LoVo (cell line): Measurements from ENCODE around the gene SCN2B.

Source experiments
- DNase-seq: peaks from one replicate; pipeline ENCODE4 v3.0.0-alpha.2; 2016; ENCODE audit warnings: low spot score

The SCN2B gene, protein sequence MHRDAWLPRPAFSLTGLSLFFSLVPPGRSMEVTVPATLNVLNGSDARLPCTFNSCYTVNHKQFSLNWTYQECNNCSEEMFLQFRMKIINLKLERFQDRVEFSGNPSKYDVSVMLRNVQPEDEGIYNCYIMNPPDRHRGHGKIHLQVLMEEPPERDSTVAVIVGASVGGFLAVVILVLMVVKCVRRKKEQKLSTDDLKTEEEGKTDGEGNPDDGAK

DNA sequence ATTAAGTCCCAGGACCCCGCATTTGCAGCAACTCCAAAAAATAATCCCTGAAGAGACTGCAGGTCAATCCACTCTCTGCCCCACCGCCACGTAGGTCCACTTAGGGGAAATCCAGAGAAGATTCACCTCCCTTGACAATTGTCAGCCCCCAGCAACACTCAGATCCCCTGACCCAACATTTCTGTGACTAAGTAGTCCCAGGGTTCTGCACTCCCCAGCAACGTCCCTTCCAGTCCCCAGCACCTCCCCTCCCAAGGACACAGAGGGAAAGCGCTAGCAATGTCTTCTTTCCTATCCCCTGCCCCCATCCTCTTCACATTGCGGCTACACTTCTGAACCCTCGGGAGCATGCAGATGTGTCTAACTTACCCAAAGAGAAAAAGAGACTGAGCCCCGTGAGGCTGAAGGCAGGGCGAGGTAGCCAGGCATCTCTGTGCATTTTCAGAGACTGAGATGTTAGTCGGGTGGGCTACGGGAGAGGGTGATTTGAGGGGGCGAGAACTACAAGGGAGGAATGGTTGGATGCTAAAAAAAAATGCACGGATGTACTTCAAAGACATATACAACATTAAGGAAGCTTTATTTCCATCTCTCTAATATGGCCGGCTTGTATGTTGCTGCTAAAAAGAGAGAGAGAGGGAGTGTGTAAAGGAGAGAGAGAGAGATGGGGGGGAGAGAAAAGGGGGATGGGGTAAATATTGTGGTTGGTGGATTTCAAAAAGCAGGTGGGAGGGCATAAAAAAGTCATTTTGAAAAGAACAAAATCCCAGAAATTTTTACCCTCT lies at the start of gene SCN2B:
Gene SCN2B (minus strand): TSS at position 647 of the 785 bp plus-strand sequence. CDS start 208 bp downstream, at position 439.
- no peak for DNase-seq

DNA sequence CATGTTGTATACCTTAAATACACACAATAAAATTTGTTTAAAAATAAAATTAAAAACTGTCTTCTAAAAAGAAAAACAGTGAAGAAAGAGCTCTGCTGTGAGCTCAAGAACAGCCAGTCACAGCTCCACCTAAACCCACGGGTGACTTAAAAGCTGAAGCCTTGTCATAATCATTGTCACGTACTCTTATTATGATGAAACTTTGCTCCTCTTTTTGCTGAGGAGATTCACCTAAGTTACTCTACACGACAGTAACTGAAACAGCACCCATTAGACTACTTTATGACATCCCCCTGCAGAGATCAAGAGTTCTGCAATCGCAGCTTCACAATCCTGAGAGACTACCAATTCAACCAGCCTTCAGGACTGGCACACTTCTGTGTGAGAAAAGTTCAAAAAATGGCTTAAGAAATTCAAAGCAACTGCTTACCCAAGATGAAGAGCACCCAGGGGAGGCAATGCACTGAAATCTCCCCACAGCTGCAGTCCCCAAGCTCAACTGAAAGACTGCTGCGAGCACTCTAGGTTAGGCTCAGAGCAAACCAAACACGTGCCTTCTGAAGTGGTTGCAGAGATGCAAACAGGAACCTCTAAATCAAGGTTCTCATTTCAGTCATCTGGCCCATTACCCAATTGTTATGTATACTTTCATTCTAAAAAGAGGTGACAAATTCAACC lies 48.2 kb upstream of the SCN2B start, which contains the start of gene JAML:
Gene JAML (minus strand): TSS at position 501 of the 678 bp plus-strand sequence. CDS start 10,145 bp downstream, outside the sequence.
- DNase-seq, result no peak

DNA sequence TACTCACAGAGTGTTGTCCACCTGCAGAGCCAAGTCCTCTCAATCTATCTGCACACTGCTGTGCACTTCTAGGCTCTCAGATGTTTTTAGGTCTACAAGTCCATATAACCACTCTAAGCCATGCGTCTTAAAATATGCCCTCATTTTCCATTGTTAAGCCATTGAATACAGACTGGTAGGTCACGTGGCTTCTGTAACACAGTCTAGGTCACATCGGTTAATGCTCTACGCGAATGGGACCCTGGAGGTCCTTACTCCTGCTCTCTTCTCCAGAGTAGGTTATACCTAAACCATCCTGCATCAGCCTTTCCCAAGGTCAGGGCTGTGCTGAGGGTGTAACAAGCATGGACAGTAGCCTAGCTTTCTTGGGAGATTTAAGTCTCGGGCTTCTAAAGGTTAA lies 47.6 kb upstream of the SCN2B start:
- DNase-seq, result no peak

DNA sequence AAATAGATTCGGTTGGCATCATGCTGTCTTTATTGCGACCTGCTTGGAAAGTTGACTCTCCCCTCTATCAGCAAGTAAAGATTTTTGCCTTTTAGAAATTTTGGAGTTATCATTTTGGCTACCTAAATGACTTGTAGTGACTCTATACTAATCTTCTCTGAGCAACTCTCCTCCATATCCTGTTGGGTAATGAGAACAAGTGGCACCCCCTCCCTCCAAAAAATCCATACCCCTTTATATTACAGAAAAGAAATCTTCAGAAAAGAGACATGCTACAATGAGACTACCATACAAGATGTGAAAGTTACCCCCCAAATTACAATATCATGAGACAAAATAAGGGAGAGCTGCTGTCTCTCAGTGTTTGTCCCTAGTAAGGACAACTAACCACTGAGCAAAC lies 47.1 kb upstream of the SCN2B start:
- no peak for DNase-seq

DNA sequence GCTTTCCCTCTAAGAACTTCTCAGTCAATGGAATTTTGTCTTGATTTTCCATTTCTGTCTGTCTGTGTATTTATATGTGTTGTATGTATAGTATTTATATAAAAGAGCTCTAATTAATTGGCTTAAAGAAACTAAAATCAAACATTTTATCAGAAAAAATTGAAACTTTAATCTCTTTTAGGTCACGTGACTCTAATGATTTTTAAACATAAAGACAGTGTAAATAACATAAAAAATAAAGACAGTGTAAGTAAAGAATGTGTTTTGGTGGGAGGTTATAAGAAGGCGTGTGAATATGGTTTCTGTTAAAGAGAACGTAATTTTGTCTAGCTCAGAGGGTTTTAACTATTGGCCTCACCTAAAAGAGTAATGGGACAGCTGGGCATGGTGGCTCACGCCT lies 46.0 kb upstream of the SCN2B start:
- DNase-seq, result no peak

DNA sequence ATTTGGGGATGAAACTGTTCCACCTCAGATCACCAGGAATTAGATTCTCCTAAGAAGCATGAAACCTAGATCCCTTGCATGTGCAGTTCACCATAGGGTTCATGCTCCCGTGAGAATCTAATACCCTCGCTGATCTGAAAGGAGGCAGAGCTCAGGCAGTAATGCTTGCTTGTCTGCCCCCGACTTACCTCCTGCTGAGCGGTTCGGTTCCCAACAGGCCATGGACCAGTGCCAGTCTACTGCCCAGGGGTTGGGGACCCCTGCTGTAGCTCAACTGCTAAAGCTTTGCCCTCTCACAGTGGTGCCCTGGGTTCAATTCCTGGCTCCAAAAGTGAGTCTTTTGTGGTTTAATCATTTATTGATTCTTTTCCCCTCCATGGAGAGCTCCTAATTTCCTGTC lies 45.0 kb upstream of the SCN2B start:
- DNase-seq, result no peak

DNA sequence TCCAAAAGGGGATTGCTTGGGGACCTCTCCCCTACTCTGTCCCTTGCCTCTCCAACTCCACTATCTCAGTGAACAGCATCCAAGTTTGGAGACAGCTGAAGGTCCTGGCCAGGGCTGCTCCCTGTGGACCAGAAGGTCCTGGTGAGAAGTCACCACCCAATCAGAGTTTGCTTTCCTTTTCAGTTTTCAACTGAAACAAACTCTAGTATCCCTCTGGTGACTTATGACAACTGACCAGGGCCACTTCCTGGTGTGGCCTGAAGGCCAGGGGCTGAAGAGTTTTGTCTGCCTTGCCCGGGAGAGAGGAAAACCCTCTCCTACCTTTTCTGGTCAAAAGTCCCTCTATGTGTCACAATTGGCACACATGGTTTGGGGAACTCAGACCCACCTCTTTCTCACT lies 43.3 kb upstream of the SCN2B start:
- DNase-seq, result no peak

DNA sequence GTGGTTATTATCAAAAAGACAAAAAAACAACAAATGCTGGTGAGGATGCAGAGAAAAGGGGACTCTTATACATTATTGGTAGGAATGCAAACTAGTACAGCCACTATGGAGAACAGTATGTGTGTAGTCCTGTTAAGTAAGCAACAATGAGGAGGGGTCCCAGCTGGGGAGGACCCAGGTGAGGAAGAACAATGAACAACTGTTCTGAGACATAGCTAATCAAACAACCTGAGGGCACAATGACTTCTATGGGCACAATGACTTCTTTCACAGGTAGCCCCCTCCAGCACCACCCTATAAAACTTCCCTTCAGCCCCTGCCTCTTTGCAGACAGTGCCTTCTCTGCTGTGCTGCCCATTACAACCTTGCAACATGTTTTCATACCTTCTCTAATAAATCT lies 42.8 kb upstream of the SCN2B start:
- no peak for DNase-seq

DNA sequence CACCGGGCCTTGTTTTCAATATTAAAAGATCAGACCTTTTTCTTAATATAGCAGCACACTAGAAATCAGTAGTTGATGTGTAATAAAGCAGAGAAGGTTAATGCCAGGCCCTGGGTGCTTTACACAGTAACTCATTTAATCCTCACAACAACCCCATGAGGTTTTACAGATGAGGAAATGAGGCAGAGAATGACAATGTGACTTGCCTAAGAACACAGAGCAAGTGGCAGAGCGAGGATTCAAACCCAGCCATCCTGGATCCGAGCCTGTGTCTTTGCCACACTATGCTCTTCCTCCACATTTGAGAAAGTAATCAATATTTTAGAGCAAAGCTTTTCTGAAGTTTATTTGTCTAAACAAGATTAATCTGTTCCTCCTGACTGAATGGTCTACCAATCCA lies 41.1 kb upstream of the SCN2B start:
- DNase-seq, result no peak

DNA sequence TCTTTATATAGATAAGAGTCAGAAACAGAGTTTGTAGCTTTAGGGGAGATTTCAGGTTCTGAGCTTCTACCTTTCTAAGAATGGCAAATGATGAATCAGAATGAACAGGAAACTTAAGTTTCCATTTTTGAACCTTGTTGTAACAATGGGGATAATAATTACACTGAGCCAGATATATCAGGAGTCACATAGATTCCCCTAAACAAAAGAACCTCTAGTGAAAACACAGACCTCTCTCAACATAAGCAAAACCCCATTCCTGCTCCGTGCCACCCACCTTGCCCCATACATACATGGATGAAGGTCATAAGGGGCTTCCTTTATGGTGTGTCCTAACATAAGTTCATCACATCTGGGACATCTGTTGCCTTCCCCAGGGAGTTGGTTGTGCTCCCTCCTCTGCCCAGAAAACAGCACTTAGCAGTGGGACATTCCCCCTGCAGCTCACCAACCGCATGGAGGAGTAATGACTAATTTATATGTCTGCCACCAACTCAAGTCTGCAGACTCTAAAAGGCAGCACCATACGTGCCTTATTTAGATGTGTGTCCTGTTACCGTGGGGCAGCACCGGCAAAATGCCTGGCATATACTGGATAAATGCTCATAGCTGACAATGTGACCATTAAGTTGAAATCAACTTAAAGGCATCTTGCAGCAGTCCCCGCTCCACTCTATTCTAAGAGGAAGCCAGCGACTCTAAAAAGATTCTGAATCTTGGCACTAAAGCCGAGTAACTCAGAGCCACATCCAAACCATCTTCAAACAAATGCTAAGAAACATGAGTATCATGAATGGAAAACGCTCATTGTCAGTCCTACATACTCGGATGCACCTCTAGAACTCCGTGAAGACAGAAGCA lies 40.4 kb upstream of the SCN2B start:
- DNase-seq, result no peak

DNA sequence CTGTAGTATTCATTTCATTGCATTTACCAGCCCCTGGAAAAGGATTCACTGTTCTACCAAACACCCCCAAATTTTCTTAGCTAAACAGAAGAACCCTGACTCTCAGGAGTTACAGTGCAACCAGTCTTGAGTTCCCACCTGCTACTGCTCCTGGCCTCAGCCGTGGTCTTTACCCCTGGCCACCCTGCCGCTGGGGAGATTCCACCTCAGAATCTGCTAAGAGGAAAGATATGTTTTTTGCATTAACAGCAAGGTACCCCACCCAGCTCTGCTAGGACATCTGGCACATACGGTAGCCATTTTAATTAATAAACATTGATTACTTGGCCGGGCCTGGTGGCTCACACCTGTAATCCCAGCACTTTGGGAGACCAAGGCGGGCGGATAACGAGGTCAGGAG lies 39.3 kb upstream of the SCN2B start:
- no peak for DNase-seq

DNA sequence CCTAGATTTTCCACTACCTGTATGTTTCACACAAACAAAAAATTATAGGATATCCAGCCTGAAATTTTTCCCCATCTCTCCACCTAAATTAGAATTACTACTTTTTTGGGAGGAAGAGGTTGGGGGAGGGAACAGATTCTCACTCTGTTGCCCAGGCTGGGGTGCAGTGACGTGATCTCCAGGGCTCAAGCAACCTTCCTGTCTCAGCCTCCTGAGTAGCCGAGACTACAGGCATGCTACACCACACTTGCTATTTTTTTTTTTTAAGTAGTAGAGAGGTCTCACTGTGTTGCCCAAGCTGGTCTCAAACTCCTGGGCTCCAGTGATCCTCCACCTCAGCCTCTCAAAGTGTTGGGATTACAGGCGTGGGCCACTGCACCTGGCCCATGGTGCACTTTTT lies 38.8 kb upstream of the SCN2B start:
- no peak for DNase-seq

DNA sequence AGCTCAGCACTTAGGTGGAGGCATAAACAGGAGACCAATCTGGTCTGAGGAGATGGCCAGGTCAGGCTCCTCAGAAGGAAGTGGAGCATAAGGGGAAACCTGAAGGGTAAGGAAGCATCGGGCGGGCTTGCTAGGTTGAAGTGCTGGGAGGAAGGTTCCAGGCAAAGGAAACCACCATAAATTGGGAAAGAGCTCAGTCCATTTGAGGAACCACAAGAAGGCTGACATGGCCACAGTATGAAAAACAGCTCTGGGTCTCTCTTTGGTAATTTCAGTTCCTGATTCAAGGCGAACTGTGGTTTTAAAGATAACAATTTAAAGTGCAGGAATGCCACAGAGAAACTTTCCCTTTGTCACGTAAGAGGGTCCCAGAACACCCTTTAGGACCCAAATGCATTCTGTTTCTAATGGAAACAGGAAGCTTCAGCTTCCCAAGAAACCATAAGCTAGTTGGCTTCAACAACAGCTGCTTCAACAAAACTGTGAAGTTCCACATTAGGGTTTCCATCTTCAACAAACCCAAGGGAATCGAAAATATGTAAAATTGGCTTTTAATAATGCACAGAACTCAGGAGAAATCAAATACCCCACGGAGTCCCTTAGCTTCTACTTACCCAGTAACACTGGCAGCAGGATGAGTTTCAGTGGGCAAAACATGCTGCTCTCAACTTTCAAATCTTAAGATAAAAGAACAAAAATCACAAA lies 37.9 kb upstream of the SCN2B start:
- no peak for DNase-seq

DNA sequence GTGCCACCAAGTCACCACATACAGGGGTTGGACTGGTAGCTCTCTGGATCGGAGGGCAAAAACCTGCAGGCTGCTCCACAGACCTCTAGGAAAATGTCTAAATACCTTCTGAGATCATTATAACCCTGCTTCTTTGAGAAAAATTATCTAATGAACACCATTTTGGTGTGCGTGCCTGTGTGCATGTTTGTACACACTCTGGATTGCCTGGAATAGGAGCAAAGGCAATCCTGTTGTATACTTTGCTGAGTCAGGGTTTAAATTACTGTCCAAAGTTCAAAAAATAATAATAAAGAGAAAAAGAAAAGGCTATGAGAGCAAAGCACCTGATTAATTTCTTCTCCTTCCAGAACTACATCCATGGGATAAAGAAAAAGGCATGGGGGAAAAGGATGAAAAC lies 37.3 kb upstream of the SCN2B start:
- DNase-seq, result peak; percentile 28

DNA sequence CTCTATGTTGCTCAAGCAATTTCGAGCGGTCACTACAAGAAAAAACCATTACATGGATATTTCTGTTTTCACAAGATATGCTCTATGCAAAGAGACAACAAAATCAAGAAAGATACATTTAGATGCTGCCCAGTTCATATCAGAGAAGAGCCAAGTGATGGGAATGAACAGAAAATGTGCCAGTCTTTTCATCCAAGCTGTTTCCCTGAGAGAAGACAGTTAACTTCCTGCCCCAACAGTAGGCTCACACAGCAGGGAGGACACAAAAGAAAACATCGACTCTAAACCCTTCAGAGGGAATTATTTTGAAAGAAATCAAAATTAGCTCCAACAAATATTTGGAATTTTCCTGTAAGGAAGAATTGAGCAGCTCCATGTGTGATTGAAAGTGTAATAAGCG lies 36.8 kb upstream of the SCN2B start:
- no peak for DNase-seq

DNA sequence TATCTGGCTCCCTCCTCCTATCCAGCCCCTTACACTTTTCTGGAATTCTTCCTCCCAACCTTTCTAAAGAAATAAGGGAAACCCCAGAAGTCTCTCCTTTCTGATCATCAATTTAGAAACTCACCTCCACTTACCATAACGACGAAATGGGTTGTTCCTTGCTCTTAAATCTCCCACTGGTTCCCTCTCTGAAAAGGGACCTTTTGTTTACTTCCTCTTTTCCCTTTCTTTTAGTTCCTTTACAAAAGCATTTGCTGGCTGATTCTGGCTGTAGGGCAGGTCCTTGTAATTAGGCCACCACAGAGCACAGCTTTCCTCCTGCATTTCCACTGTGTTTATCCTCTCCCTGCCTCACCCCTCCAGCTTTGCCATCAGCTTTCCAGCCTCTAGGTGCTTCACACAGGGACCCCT lies 36.3 kb upstream of the SCN2B start:
- DNase-seq, result no peak

DNA sequence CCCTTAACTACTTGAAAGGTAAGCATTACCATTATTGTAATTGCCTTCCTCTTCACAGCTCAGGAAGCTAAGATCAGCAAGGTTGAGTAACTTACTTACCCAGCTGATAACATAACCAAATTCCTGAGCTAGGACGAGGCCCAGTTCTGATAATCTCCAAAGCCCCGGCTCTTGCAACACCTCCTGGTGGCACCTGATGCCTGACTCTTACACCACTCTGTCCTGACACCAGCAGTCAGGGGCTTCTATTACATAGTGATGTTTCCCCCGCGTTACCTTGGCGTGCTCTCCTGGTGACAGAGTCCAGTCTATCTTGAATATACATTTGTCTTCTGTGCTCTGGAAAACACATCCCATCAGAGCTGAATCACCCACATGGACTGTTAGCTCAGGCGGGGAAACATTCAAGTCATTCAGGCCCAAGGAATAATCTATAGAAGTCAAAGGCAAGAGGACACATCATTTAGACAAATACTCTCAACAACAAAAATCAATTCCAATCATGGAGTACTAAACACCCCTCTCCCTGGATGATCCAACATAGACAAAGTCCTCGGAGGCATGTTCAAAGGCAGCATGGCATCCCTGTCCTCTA lies 35.8 kb upstream of the SCN2B start:
- peak; percentile 6 for DNase-seq

DNA sequence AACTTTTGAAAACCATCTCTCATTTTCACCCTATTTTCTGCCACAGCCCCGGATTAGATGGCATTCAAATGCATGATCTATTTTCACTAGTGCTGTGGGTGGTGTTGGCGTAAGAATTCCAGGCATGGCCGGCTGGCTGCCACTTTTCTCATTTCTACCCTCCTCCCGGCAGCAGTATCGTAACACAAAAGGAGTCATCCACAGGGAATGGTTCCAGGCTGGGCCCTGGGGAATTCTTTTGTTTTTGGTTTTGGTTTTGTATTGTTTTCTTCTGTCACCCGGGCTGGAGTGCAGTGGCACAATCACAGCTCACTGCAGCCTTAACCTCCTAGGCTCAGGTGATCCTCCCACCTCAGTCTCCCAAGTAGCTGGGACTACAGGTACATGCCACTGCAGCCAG lies 34.6 kb upstream of the SCN2B start:
- DNase-seq, result no peak

DNA sequence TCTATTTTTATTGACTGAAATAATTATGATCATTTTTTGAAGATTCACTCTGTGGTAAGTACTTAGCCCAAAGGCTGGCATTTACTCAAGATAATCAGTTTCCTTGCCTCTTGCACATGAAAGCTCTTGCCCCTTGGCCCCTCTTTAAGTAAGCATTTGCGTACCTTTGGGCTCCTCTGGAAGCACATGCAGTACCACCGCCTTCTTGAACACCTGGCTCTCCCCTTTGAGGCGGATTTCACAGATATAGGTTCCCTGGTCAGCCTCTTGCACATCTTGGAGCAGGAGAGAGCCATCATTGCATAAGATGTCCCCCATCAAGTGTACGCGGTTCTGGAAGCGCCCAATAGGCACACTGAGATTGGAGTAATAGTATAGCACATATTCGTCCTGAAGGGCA lies 33.9 kb upstream of the SCN2B start:
- no peak for DNase-seq

DNA sequence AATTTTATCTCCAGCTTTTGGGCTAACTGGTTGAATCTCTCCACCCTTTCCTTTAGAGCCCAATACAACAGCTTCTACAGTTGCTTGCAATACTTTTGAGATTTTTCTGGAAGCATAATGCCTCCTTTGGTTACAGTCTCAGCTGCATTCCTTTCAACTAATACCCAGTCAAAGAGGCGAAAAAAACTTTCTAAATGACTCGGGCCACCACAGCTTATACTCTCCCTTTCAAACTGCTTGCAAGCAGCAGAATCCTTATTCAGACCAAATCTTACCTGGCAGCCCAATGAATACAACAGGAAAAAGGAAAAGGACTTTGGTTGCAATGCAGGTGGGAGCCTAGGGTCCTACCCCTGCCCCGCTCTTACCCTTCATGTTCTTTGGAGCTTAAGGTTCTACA lies 32.6 kb upstream of the SCN2B start:
- DNase-seq, result no peak

DNA sequence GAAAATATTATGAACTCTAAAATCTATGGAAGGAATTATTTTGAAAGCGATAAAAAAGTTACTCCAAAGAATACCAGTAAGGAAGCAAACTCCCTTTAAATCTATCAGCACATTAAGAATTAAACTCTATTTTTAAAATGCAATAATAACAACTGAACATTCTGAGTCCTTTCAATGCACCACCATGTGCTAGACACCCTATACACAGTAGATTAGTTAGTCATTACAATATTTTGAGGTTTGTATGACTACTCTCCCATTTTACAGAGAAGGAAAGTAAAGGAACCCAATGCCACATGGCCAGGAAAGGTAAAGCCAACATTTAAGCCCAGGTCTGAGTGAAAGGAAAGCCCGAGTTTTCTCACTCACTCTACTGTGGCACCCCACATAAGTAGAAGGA lies 30.6 kb upstream of the SCN2B start:
- DNase-seq, result no peak
